ENCODE results near the gene ADGRG4.
"Not testable (repeated sequence)": the region's sequence is repeated elsewhere in the genome, so short reads cannot be mapped to it uniquely, and the experiment has no call there.

The ADGRG4 gene

DNA sequence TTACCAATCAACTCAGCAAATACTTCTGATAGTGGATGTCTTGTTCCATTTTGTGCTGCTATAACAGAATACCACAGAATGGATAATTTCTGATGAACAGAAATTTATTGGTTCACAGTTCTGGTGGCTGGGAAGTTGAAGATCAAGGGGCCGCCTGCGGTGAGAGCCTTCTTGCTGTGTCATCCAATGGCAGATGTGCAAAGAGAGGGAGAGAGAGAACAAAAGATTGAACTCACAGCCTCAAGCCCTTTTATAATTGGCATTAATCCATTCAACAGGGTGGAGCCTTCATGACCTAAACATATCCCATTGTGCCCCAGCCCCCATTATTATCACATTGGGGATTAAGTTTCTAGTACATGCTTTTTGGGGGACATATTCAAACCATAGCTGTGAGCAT, 86.1 kb downstream of the ADGRG4 start:
- DNase-seq: no peak

DNA sequence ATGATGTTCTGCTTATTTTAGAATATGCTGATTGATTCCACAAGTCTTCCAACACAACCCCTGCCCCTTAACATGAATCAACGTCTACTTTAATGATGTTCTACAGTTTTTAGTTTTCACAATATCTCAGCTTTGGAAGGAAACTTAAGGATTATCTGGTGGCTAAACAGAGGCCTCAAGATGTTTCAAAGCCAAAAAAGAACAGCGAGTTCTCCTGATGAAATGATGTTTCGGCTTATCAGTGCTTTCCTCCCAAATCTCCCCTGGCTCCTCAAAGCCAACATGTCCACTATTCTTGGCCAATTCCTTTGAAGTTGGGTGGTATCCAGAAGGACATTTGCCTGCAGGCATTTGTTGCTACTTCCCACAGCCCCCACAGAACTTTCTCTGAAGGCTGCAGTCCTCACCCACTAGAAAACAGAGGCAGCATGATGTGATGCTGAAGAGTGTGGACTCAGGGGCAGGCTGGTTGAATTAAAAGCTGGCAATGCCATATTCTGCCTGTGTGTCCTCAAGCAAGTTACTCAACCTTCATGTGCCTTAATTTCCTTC, 87.3 kb downstream of the ADGRG4 start:
- DNase-seq: no peak

DNA sequence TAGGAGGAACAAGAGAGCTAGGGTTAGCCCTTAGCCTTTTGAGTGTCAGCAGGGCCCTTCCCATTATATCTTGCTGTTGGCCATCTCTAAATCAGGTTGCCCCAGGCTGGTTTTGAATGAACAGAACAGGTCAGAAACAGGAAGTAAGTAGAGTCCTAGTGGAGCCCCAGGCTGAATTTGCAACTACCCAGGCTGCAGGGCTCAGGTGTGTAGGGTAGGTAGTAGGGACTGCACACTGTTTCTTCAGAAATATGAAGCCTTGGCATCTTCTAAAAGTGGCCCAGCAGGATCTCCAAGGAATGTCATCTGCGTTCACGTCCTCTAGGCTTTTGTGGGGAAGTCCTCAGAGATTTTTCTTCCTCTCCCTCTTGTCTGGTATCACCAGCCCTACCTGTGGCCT, 90.2 kb downstream of the ADGRG4 start:
- DNase-seq: no peak

DNA sequence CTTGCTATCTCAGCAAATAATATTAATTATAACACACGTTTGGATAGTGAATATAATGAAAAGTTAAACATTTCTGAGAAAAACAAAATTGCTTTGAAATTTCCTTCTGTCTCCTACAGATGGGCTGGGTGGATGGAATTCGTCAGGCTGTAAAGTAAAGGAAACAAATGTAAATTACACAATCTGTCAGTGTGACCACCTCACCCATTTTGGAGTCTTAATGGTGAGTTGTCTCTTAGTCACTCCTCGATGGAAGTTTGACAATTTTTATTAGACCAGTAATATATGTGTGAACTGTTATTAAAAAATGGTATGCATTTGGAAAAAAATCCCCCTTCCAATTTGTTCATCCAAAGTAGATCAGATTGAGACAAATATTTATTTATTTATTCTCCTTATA, 94.5 kb downstream of the ADGRG4 start:
- no peak for DNase-seq

DNA sequence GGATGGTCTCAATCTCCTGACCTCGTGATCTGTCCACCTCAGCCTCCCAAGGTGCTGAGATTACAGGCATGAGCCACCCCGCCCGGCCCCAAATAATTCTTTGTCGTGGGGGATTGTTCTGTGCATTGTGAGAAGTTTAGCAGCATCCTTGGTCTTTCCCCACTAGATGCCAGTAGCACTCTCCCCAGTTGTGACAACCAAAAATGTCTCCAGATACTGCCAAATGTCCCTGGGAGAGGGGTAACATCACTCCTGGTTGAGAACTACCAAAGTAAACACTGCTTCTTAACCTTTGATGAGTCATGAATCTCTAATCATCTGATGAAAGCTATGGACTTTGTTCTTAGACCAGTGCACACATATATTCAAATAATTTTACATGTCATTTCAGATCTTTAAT, 96.2 kb downstream of the ADGRG4 start:
- DNase-seq: no peak

DNA sequence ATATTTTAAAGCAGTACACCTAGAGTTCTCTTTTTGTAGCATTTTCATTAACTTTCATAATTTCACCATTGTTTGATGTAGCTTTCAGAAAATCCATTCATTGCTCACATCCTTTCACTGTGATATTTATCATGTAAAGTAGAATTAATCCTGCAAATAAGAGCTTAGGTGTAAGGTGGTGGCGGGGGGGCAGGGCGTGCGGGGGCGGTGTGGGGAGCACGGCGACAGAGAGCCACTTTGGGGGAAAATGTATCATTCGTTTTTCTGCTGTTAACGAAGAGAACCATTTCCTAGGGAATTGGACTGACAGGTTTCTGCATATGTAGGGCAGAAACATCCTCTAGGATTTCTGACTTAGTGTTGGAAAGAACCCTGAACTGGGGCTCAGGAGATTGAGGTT, 104.4 kb downstream of the ADGRG4 start:
- no peak for DNase-seq

DNA sequence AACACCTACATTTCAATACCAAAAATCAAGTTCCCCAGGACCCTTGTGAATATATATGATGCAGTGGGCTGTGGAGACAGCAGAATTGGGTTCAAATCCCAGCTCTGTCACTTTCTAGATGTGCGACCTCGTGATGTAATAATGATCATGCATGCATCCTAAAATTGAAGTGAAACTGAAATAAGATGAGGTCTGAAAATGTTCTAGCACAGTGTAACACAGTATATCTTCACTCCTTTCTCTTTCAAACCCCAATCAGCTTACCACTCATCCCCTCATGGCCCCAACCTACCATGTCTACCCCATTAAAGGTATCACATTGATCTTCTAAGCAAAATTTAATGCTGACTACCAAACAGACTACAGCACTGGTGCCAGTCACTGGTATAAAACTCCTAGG, 117.0 kb downstream of the ADGRG4 start:
- no peak for DNase-seq

DNA sequence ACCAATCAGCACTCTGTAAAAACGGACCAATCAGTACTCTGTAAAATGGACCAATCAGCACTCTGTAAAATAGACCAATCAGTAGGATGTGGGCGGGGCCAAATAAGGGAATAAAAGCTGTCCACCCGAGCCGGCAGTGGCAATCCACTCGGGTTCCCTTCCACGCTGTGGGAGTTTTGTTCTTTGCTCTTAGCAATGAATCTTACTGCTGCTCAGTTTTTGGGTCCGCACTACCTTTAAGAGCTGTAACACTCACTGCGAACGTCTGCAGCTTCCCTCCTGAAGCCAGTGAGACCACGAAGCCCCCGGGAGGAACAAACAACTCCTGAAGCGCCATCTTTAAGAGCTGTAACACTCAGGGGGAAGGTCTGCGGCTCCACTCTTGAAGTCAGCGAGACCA, 120.6 kb downstream of the ADGRG4 start:
- DNase-seq: no peak

DNA sequence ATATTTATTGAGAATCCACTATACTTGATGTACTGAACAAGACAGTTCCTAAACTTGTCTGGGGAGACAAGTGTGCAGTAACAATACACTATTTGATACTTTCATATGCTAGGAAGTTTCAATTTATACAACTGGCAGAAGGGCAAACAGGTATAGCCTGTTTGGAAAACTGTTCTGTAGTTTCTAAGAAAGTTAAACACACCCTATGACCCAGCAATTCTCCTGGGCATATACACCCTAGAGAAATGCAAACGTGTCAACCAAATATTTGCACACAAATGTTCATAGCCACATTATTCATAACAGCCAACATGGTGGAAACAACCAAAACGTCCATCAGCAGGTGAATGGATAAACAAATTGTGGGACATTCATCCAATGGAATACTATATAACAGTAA, 123.0 kb downstream of the ADGRG4 start:
- DNase-seq: no peak

DNA sequence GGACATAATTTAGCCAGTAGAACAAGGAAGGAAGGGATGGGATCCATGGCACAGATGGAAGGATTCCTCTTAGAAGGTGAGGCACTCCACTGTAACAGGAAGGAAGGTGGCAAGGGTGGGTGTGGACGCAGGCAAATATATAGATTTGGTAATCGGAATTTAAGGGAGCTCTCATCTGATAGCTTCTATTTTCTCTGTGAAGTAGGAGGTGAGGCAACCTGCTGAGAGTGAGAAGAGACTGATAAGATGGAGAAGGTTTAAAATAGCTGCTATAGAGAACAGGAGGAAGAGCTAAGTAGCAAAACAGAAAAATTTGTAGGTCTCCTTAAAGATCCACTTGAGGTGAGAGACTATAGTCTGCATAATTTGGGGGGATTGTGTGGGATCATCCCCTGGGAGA, 125.2 kb downstream of the ADGRG4 start:
- no peak for DNase-seq

DNA sequence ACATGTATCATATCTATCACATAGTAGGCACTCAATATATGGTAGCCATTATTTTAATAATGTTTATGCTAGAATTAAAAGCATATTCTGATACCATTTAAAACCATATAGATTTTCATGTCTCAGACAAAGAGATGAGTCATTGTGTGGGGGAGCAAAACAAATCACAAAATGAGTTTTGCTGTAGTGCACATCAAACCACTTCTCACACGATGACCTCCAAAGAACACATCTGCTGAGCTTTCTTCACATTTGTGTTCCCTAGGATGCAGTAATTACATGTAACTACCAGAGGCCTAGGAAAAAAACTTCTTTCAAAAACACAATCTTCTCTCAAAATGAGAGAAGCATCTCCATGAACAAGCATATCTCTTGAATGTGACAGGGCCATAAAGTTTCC, 130.9 kb downstream of the ADGRG4 start:
- DNase-seq: no peak

DNA sequence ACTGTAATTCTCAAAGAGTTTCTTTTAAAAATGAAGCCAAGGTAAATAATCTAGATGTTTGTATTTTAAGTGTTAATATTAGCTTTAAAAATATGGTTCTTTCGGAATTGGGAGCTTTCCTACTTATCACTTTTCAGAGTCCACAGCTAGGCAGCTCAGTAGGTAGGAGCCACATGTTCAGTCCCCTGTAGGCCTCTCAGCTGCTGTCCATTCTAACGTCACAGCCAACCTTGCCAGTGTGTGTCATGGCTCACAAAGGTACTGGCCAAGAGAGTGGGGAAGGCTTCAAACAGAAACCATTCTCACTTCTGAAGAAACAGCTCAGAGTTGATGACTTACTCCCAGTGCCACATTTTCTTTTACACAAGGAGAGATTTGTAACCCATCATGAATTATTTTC, 137.0 kb downstream of the ADGRG4 start:
- DNase-seq: no peak

DNA sequence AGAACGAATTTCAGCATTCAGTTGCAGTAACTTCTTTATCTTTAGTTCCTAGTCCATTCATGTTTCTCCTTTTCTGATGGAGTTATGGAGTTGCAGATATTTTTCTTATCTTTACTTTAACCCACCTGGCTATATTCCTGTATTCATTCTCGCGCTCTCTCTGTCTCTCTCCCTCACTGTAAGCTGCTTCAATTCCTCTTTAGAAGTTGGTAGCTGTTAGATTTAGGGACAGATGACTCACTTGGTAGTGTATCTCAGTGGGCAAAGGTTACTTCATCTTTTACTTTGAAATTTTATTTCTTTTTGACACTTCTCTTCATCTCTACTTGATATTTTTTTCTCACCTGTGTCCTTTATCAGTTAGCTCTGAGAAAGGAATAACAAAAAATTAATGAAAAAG, 137.4 kb downstream of the ADGRG4 start:
- no peak for DNase-seq

DNA sequence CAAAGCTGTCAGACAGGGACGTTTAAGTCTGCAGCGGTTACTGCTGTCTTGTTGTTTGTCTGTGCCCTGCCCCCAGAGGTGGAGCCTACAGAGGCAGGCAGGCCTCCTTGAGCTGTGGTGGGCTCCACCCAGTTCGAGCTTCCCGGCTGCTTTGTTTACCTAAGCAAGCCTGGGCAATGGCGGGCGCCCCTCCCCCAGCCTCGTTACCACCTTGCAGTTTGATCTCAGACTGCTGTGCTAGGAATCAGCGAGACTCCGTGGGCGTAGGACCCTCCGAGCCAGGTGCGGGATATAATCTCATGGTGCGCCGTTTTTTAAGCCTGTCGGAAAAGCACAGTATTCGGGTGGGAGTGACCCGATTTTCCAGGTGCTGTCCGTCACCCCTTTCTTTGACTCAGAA, 144.9 kb downstream of the ADGRG4 start:
- not testable (repeated sequence) for DNase-seq

DNA sequence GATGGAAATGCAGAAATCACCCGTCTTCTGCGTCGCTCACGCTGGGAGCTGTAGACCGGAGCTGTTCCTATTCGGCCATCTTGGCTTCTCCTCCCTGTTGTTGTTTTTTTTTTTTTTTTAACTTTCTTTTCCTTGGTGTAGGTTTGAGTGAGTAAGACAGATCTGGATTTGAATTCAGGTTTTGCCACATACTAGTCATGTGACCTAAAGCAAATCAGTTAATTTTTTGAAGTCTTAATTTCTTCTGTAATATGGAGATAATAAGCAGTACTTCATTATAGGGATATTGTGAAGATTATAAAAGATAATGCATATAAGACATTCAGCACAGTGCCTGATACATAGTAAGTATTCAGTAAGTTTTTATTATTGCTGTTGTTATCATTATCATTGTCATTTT, 145.4 kb downstream of the ADGRG4 start:
- DNase-seq: no peak

DNA sequence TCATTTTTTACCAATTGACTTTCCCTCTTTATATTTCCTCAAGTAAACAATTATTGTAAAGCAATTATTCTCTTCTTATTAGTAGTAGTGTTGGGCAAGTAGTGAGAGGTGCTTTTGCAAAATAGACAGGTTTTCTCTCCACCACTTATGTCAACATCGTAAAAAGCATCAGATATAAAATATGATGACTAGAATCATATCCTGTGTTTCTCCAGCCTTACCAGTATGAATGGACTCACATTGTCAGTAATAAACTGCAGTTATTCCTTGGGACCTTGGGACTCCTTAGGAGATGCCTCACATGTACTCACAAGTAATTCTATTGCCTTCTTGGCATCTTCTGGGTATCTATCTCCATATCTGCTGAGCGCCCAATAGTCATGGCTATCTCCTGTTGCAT, 146.5 kb downstream of the ADGRG4 start:
- DNase-seq: no peak

DNA sequence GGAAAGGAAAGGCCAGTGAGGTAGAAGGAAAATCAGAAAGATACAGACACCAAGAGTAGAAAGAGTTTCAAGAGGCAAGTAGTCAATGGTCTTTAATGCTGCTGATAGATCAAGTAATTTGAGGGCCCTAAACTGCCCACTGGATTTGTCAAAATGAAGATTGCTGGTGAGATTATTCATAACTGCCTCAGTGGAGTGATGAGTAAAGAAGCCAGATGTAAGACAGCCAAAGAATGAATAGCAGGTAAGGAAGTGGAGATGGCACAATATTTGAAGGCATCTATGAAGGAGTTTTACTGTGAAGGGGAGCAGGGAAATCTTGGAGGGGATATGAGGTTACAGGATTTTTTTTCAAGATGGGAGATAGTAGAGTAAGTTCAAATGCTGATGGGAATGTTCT, 147.2 kb downstream of the ADGRG4 start:
- DNase-seq: no peak

DNA sequence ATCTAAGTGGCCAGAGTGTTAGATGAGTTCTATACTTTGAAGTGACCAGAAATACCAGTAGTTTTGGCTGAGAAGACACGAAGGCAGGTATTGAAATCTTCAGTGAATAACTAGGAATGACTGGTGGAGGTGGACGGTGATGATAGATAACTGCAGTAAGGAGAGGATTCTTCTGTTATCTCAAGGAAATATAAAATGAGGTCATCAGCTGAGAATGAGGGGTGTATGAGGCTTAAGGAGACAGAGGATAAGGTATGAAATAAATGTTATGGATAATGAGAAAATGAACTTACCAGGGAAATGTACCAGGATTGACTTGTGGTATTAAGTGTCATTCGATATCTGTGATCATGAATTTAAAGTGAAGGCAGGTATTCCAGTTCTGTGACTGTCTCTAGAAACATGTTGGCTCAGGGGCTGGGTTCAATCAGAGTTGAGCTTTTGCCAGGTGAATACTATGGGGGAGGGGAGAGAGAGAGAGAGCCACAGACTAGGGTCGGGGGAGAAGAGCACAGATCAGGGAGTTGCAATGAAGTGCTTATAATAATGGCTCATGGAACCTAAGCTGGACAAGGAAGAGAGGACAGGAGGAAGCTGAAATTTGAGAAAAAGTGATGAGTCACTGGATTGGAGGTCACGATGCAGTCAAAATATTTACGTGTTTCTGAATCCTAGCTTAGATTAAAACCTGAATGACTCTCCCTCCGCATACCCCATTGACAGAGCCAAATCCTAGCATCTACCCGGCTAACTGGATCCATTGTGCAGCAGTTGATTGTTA, 149.5 kb downstream of the ADGRG4 start:
- DNase-seq: no peak

DNA sequence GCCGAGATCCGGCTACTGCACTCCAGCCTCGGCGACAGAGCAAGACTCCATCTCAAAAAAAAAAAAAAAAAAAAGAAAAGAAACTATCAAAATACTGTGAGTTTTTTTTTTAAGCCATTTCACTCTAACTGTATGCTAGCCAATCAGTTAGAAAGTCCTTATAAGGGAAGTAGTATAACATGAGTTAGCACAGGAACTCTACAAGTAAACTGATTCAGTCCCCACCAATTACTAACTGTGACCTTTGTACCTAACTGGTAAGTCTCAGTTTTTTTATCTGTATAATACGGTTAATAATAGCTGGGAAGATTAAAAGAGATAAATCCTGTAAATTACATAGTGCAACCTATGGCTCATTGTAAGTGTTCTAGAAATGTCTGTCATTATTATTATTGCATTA, 151.9 kb downstream of the ADGRG4 start:
- no peak for DNase-seq

DNA sequence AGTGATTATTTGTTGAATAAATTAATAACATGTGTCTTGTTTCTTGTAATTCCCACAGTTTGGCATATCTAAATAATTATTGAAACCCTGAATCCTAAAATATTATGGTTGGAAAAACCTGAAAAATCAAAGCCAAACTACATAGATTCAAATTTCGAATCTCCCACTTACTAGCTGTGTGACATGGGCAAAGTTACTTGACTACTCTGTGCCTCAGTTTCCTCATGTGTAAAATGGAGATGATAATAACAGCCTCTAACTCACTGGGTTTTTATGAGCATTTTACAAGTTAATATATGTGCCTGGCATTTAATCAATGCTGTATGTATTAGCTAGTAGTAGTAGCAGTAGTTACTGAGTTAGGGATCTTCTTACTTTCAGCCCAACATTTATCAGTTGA, 152.4 kb downstream of the ADGRG4 start:
- DNase-seq: no peak

DNA sequence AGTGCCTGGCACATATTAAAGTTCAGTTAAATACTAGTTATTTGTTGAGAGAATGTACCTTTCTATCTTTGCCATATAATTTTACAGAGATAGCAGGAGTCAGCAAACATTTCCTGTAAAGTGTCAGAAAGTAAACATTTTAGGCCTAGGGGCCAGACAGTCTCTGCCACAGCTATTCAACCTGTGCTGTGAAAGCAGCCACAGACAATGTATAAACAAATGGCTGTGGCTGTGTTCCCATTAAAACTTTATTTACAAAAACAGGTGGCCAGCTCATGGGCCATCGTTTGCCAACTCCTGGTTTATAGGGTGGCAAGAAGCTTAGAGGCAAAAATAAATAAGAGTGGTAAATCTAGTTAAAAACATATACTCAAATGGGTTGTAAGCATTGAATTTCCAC, 153.0 kb downstream of the ADGRG4 start:
- DNase-seq: no peak

DNA sequence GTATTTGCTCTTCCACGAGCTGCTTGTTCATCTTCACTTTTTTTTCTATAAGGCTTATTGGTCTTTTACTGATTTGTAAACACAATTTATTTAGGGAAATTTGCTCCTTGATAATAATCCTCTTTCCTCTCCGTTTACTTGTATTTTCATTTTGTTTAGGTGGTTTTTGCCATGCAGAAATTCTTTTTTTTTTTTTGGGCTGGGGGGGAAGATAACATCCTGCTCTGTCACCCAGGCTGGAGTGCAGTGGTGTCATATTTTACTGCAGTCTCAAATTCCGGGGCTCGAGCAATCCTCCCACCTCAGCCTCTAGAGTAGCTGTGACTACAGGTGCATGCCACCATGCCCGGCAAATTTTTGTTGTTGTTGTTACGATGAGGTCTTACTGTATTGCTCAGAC, 155.4 kb downstream of the ADGRG4 start:
- DNase-seq: no peak

DNA sequence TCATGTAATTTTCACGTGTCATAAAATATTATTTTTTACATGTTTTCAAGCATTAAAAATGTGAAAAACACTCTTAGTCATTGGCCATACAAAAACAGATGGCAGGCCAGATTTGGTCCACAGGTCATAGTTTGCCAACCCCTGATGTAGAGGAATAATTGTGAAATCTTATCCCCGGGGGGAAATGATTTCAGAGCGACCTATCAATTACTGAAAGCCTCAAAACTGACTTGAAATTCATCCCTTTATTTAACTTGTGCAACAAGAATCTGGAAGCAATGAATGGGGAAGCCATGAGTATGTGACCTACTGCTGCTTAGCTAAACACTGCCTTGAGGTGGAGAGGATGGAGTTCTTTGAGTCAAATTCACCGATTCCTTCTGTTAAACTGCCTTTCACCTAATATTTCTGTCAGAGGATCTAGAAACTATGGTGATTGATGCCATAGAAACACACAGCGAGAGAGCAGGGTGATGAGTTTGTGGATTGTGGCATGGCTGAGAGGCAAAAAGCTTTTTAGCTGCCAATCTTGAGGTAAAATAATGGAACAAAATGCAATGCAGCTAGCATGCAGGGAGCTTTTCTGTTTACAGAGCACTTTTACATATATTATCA, 156.6 kb downstream of the ADGRG4 start:
- DNase-seq: no peak

DNA sequence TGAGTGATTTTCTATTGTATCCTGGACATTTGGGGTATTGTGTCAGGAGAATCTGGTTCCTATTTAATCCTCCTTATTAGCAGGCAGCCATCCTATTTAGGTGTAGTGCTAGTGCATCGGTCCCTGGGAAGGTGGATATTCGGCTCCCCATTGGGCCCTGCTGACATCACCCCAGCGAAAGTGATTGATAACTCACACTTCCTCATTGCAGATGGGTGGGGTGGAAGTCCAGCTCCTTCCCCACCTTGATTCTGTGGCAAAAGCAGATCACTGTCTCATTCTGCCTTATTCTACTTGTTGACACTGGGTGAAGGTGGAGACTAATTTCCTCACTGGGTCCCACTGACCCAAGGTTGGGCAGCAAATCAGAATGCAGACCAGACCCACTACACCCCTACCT, 163.8 kb downstream of the ADGRG4 start:
- DNase-seq: no peak

Measured in NCI-H510A (cell line).